HepG2 (cell line): Measurements from ENCODE around the gene UPF3B. TPM values are rescaled to one million over a fixed set of nuclear protein-coding genes. Genes with fewer than 3 reads are reported as not detected.

Experiments used
- ARID5B ChIP-seq: IDR thresholded peaks from 2 replicates; pipeline ENCODE4 v1.4.0; 2020; ENCODE audit warnings: mild to moderate bottlenecking, missing genetic modification reagents
- ASH2L ChIP-seq: fragments of 300-600, 200-600 bp; sonication (generic); IDR thresholded peaks from 2 replicates; pipeline ENCODE4 v1.7.0; 2017; ENCODE audit warnings: low read depth, mild to moderate bottlenecking, moderate library complexity, mixed read lengths, low read length; ENCODE audit not compliant: insufficient read length
- EHMT2 ChIP-seq: fragments of 200-600 bp; sonication (generic); IDR thresholded peaks from 2 replicates; pipeline ENCODE4 v1.7.0; 2017; ENCODE audit warnings: antibody characterized with exemption, low read depth, low read length, borderline replicate concordance
- FOXA3 ChIP-seq: IDR thresholded peaks from 2 replicates; pipeline ENCODE4 v1.6.1; 2016; ENCODE audit warnings: missing genetic modification reagents, missing compliant biosample characterization
- GFI1 ChIP-seq: sonication (generic); formaldehyde crosslinking; IDR thresholded peaks from 2 replicates; pipeline ENCODE4 v1.5.0; 2020; ENCODE audit warnings: missing genetic modification reagents, mild to moderate bottlenecking, borderline replicate concordance
- GLI4 ChIP-seq: sonication (generic); formaldehyde crosslinking; IDR thresholded peaks from 2 replicates; pipeline ENCODE4 v1.5.1; 2020; ENCODE audit warnings: missing genetic modification reagents, mild to moderate bottlenecking, moderate library complexity, borderline replicate concordance
- HNF4A ChIP-seq: sonication (generic); formaldehyde crosslinking; IDR thresholded peaks from 2 replicates; pipeline ENCODE4 v1.4.0; 2020; ENCODE audit warnings: missing genetic modification reagents
- PAXIP1 ChIP-seq: sonication (generic); formaldehyde crosslinking; conservative IDR thresholded peaks from 2 replicates; pipeline ENCODE4 v1.4.0; 2020; ENCODE audit warnings: mild to moderate bottlenecking, missing genetic modification reagents, moderate library complexity
- POGZ ChIP-seq: sonication (generic); formaldehyde crosslinking; IDR thresholded peaks from 2 replicates; pipeline ENCODE4 v1.4.0; 2020; ENCODE audit warnings: mild to moderate bottlenecking, missing genetic modification reagents
- POLR2G ChIP-seq: fragments of 200-400 bp; formaldehyde crosslinking; IDR thresholded peaks from 2 replicates; pipeline ENCODE4 v1.6.1; 2018; ENCODE audit warnings: mild to moderate bottlenecking, low read depth, low read length, moderate library complexity
- SOX13 ChIP-seq, 3 experiments: fragments of 450-650 bp in 1 of 3; sonication (generic) in 1 of 3; formaldehyde crosslinking in 1 of 3; IDR thresholded peaks in 2 of 3; conservative IDR thresholded peaks in 1 of 3; 2 replicates each; pipeline versions ENCODE4 v1.5.0 to v1.6.1; 2016 to 2020; ENCODE audit warnings: antibody characterized with exemption in 1 of 3, mild to moderate bottlenecking in 1 of 3, missing compliant biosample characterization in 1 of 3, missing genetic modification reagents in 1 of 3, moderate library complexity in 1 of 3
- TBX2 ChIP-seq: sonication (generic); formaldehyde crosslinking; IDR thresholded peaks from 2 replicates; pipeline ENCODE4 v1.5.0; 2020; ENCODE audit warnings: missing genetic modification reagents, mild to moderate bottlenecking, borderline replicate concordance
- TGIF2 ChIP-seq: IDR thresholded peaks from 2 replicates; pipeline ENCODE4 v1.6.1; 2016; ENCODE audit warnings: control low read depth, missing compliant biosample characterization
- YEATS4 ChIP-seq: sonication (generic); formaldehyde crosslinking; IDR thresholded peaks from 2 replicates; pipeline ENCODE4 v1.4.0; 2020; ENCODE audit warnings: missing genetic modification reagents, borderline replicate concordance
- polyA plus RNA-seq, 8 experiments: library from polyadenylated mRNA; depleted of rRNA in 3 of 8; stranded (reverse) in 7 of 8; unstranded in 1 of 8; fragments of >200 nt; fragmentation: Illumina TruSeq in 4 of 8; extraction: Trizol in 4 of 8; gene quantifications; 2 replicates each; pipeline versions ENCODE4 v1.2.1 to v1.2.3, GENCODE V29; 2011 to 2016; ENCODE audit warnings: low read depth in 4 of 8, missing spikeins in 1 of 8, mixed read lengths in 1 of 8; ENCODE audit not compliant: insufficient read depth in 1 of 8
- total RNA-seq, 5 experiments: library from RNA; depleted of rRNA; stranded (reverse); fragments of >200 nt; fragmentation: Illumina TruSeq; extraction: Trizol; gene quantifications; 2 replicates each; pipeline ENCODE4 v1.2.3, GENCODE V29; 2016; ENCODE audit warnings: low read depth in 1 of 5
- TF ChIP-seq, protein P1 (sequence below): sonication (generic); formaldehyde crosslinking; IDR thresholded peaks from 2 replicates; pipeline ENCODE4 v1.4.0; 2020; ENCODE audit warnings: missing genetic modification reagents, borderline replicate concordance

UPF3B gene
- total and polyA plus RNA-seq, 2 of the 13 experiments (the other 11 are each of a cell fraction or from before 2014, with no cell fraction given), result 5.2 to 7.2 TPM

GRCh38 chrX:119885554-119886428 is 33.0 kb upstream of the UPF3B start (continued):
- TF ChIP-seq HNF4A (CRISPR knock-in tag), result peak; percentile 52
- TF ChIP-seq ARID5B (CRISPR knock-in tag), result no peak
- TF ChIP-seq POGZ (CRISPR knock-in tag), result peak; percentile 31; the same call in 1 of the 2 replicates
- no peak for TF ChIP-seq EHMT2
- TF ChIP-seq PAXIP1 (CRISPR knock-in tag), result peak; percentile 28; the same call in 1 of the 2 replicates
- TF ChIP-seq, protein P1, sequence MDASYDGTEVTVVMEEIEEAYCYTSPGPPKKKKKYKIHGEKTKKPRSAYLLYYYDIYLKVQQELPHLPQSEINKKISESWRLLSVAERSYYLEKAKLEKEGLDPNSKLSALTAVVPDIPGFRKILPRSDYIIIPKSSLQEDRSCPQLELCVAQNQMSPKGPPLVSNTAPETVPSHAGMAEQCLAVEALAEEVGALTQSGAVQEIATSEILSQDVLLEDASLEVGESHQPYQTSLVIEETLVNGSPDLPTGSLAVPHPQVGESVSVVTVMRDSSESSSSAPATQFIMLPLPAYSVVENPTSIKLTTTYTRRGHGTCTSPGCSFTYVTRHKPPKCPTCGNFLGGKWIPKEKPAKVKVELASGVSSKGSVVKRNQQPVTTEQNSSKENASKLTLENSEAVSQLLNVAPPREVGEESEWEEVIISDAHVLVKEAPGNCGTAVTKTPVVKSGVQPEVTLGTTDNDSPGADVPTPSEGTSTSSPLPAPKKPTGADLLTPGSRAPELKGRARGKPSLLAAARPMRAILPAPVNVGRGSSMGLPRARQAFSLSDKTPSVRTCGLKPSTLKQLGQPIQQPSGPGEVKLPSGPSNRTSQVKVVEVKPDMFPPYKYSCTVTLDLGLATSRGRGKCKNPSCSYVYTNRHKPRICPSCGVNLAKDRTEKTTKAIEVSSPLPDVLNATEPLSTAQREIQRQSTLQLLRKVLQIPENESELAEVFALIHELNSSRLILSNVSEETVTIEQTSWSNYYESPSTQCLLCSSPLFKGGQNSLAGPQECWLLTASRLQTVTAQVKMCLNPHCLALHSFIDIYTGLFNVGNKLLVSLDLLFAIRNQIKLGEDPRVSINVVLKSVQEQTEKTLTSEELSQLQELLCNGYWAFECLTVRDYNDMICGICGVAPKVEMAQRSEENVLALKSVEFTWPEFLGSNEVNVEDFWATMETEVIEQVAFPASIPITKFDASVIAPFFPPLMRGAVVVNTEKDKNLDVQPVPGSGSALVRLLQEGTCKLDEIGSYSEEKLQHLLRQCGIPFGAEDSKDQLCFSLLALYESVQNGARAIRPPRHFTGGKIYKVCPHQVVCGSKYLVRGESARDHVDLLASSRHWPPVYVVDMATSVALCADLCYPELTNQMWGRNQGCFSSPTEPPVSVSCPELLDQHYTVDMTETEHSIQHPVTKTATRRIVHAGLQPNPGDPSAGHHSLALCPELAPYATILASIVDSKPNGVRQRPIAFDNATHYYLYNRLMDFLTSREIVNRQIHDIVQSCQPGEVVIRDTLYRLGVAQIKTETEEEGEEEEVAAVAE (CRISPR knock-in tag), result peak; percentile 98
- peak; percentile 43 for TF ChIP-seq ASH2L
- no peak for TF ChIP-seq TGIF2
- TF ChIP-seq FOXA3 (CRISPR knock-in tag), result 0 out of 2 replicates have a peak, but pooled peaks have one; percentile 20
- TF ChIP-seq GLI4, result no peak
- peak; percentile 58 for TF ChIP-seq POLR2G
- peak; percentile 38 for TF ChIP-seq YEATS4 (CRISPR knock-in tag)
- TF ChIP-seq SOX13 (IDR thresholded peaks at IDR 0.05), result no peak
- peak in 1 of 2 experiments; percentile 15; a peak in 1 of 4 replicates for TF ChIP-seq SOX13 (CRISPR knock-in tag; conservative IDR thresholded peaks at IDR 0.05 in 1 of 2, IDR thresholded peaks at IDR 0.05 in 1 of 2)
- peak; percentile 87 for TF ChIP-seq GFI1 (CRISPR knock-in tag)
- TF ChIP-seq TBX2 (CRISPR knock-in tag), result peak; percentile 31; the same call in 1 of the 2 replicates
